Measurements from ENCODE around the gene HEMK1.

Gene HEMK1

GRCh38 chr3:50639055-50639494 lies 69.8 kb downstream of the HEMK1 start:
- DNase-seq (ENCODE audit: low read depth in 2 of 2): no peak

GRCh38 chr3:50642382-50642781 lies 73.1 kb downstream of the HEMK1 start:
- DNase-seq (ENCODE audit: low read depth in 2 of 2): no peak

- no peak for DNase-seq (ENCODE audit: low read depth in 2 of 2)
Observed at GRCh38 chr3:50644561-50644960, 75.2 kb downstream of the HEMK1 start.

GRCh38 chr3:50645378-50645777 lies 76.1 kb downstream of the HEMK1 start:
- DNase-seq (ENCODE audit: low read depth in 2 of 2): no peak
